ENCODE data around the gene CLEC10A.

DNA sequence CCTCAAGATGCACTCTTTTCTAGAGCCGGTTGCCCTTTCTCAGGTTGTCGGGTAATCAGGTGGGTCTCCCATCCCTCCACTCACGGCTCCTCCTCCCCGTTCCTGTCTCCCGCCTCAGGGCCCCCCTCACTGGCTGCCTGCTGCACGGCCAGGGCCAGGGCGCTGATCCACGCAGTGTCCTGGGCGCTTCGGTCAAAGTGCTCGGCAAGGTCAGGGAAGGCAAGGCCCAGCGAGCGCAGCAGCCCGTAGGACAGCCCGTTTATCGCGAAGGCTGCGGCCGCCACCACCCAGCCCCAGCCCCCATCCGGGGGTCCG lies 36.9 kb downstream of the CLEC10A start:
- TF ChIP-seq, protein P1, sequence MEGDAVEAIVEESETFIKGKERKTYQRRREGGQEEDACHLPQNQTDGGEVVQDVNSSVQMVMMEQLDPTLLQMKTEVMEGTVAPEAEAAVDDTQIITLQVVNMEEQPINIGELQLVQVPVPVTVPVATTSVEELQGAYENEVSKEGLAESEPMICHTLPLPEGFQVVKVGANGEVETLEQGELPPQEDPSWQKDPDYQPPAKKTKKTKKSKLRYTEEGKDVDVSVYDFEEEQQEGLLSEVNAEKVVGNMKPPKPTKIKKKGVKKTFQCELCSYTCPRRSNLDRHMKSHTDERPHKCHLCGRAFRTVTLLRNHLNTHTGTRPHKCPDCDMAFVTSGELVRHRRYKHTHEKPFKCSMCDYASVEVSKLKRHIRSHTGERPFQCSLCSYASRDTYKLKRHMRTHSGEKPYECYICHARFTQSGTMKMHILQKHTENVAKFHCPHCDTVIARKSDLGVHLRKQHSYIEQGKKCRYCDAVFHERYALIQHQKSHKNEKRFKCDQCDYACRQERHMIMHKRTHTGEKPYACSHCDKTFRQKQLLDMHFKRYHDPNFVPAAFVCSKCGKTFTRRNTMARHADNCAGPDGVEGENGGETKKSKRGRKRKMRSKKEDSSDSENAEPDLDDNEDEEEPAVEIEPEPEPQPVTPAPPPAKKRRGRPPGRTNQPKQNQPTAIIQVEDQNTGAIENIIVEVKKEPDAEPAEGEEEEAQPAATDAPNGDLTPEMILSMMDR (IDR thresholded peaks at IDR 0.05; ENCODE audit: poor library complexity) = no peak
- no peak for TF ChIP-seq EZH2 (IDR thresholded peaks at IDR 0.05; ENCODE audit: borderline replicate concordance)

Measured in hepatocyte (in vitro differentiated cells).